GM23338 (cell line): ENCODE measurements around the gene SPACA1. TPM values are rescaled to one million over a fixed set of nuclear protein-coding genes. Genes with fewer than 3 reads are reported as not detected.

Source experiments
- ATAC-seq: fragments of 200-7000 bp; cut with Tn5 transposase; 3 replicates; pipeline ENCODE4 v1.9.1; 2020
- DNase-seq: peaks from one replicate; pipeline ENCODE4 v3.0.0-alpha.2; 2015; ENCODE audit warnings: low spot score
- H2AFZ ChIP-seq: fragments of 200-600 bp; sonication (generic); 2 replicates; pipeline ENCODE4 v1.8.0; 2016; ENCODE audit warnings: antibody characterized with exemption, mild to moderate bottlenecking, moderate library complexity
- H3F3A ChIP-seq: fragments of 200-600 bp; sonication (generic); replicated peaks from 2 replicates; pipeline ENCODE4 v1.8.0; 2017; ENCODE audit warnings: antibody characterized with exemption, mixed run types, low read depth
- H3K27ac ChIP-seq: fragments of 200-600 bp; sonication (generic); 2 replicates; pipeline ENCODE4 v1.6.1; 2016; ENCODE audit warnings: low read depth
- H3K27me3 ChIP-seq: fragments of 200-600 bp; sonication (generic); 2 replicates; pipeline ENCODE4 v1.8.0; 2016; ENCODE audit warnings: mild to moderate bottlenecking, mixed run types, moderate library complexity; ENCODE audit not compliant: insufficient read depth
- H3K36me3 ChIP-seq: fragments of 200-600 bp; sonication (generic); 2 replicates; pipeline ENCODE4 v1.8.0; 2016; ENCODE audit warnings: mild to moderate bottlenecking; ENCODE audit not compliant: insufficient read depth
- H3K4me1 ChIP-seq: fragments of 200-600 bp; sonication (generic); 2 replicates; pipeline ENCODE4 v1.8.0; 2016; ENCODE audit warnings: mild to moderate bottlenecking, moderate library complexity; ENCODE audit not compliant: insufficient read depth
- H3K4me2 ChIP-seq: fragments of 200-600 bp; sonication (generic); 2 replicates; pipeline ENCODE4 v1.7.1; 2017; ENCODE audit warnings: mixed run types
- H3K4me3 ChIP-seq: fragments of 200-600 bp; sonication (generic); 2 replicates; pipeline ENCODE4 v1.6.1; 2016; ENCODE audit warnings: mixed run types
- H3K79me2 ChIP-seq: fragments of 200-600 bp; sonication (generic); replicated peaks from 2 replicates; pipeline ENCODE4 v1.8.0; 2017; ENCODE audit warnings: mild to moderate bottlenecking; ENCODE audit not compliant: insufficient read depth
- H3K9me2 ChIP-seq: fragments of 200-600 bp; sonication (generic); 2 replicates; pipeline ENCODE4 v1.8.0; 2017; ENCODE audit not compliant: insufficient read depth
- H4K20me1 ChIP-seq: fragments of 200-600 bp; sonication (generic); replicated peaks from 2 replicates; pipeline ENCODE4 v1.8.0; 2017; ENCODE audit warnings: mild to moderate bottlenecking; ENCODE audit not compliant: insufficient read depth
- H3K27ac Mint-ChIP-seq: 2 replicates; pipeline ENCODE4 v1.8.0; 2020; ENCODE audit warnings: inconsistent platforms, mild to moderate bottlenecking, moderate library complexity, mixed read lengths
- H3K27me3 Mint-ChIP-seq: 3 replicates; pipeline ENCODE4 v1.8.0; 2022; ENCODE audit warnings: low read depth, mild to moderate bottlenecking, moderate library complexity, mixed read lengths, inconsistent platforms; ENCODE audit not compliant: insufficient read depth, poor library complexity
- H3K36me3 Mint-ChIP-seq: 3 replicates; pipeline ENCODE4 v1.8.0; 2021; ENCODE audit warnings: low read depth, mild to moderate bottlenecking, inconsistent platforms, moderate library complexity, mixed read lengths
- H3K4me1 Mint-ChIP-seq: 3 replicates; pipeline ENCODE4 v1.8.0; 2020; ENCODE audit warnings: mild to moderate bottlenecking, inconsistent platforms, mixed read lengths
- H3K4me3 Mint-ChIP-seq: 3 replicates; pipeline ENCODE4 v1.8.0; 2021; ENCODE audit warnings: moderate library complexity, mild to moderate bottlenecking, inconsistent platforms, mixed read lengths
- H3K9me3 Mint-ChIP-seq: 3 replicates; pipeline ENCODE4 v1.8.0; 2020; ENCODE audit warnings: moderate library complexity, mild to moderate bottlenecking, inconsistent platforms, mixed read lengths
- CREB1 ChIP-seq: fragments of 250-450 bp; sonication (Bioruptor Pico); IDR thresholded peaks from 2 replicates; pipeline ENCODE4 v1.5.0; 2020; ENCODE audit warnings: low read depth, mild to moderate bottlenecking, moderate library complexity
- ETS1 ChIP-seq: IDR thresholded peaks from 2 replicates; pipeline ENCODE4 v1.6.1; 2016; ENCODE audit warnings: antibody characterized with exemption
- EZH2 ChIP-seq: fragments of 200-600 bp; sonication (generic); IDR thresholded peaks from one replicate; pipeline ENCODE4 v1.8.0; 2017; ENCODE audit warnings: antibody characterized with exemption, mild to moderate bottlenecking, low read depth; ENCODE audit not compliant: unreplicated experiment
- ZNF462 ChIP-seq: fragments of 250-450 bp; sonication (Bioruptor Pico); IDR thresholded peaks from 2 replicates; pipeline ENCODE4 v1.5.0; 2020; ENCODE audit warnings: mild to moderate bottlenecking, moderate library complexity
- polyA plus RNA-seq: library from polyadenylated mRNA; unstranded; fragments of >200 nt; fragmentation: Nextera tagmentation; extraction: Ambion mirVana; gene quantifications from 2 replicates; pipeline ENCODE4 v1.2.1, GENCODE V29; 2016
- total RNA-seq: library from RNA; depleted of rRNA; stranded (reverse); fragments of >200 nt; shearing (Covaris generic); gene quantifications from 2 replicates; pipeline ENCODE4 v1.2.3, GENCODE V29; 2014
- TF ChIP-seq, protein P1 (sequence below): IDR thresholded peaks from one replicate; pipeline ENCODE4 v1.6.1; 2018; ENCODE audit warnings: antibody characterized with exemption; ENCODE audit not compliant: unreplicated experiment

The SPACA1 gene
- total and polyA plus RNA-seq, 2 experiments from 2014 or later, result not detected

- no peak for TF ChIP-seq ZNF462 (CRISPR knock-in tag)
- TF ChIP-seq, protein P1, sequence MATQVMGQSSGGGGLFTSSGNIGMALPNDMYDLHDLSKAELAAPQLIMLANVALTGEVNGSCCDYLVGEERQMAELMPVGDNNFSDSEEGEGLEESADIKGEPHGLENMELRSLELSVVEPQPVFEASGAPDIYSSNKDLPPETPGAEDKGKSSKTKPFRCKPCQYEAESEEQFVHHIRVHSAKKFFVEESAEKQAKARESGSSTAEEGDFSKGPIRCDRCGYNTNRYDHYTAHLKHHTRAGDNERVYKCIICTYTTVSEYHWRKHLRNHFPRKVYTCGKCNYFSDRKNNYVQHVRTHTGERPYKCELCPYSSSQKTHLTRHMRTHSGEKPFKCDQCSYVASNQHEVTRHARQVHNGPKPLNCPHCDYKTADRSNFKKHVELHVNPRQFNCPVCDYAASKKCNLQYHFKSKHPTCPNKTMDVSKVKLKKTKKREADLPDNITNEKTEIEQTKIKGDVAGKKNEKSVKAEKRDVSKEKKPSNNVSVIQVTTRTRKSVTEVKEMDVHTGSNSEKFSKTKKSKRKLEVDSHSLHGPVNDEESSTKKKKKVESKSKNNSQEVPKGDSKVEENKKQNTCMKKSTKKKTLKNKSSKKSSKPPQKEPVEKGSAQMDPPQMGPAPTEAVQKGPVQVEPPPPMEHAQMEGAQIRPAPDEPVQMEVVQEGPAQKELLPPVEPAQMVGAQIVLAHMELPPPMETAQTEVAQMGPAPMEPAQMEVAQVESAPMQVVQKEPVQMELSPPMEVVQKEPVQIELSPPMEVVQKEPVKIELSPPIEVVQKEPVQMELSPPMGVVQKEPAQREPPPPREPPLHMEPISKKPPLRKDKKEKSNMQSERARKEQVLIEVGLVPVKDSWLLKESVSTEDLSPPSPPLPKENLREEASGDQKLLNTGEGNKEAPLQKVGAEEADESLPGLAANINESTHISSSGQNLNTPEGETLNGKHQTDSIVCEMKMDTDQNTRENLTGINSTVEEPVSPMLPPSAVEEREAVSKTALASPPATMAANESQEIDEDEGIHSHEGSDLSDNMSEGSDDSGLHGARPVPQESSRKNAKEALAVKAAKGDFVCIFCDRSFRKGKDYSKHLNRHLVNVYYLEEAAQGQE, result no peak
Observed at GRCh38 chr6:88074791-88075190, 27.1 kb downstream of the SPACA1 start (continued).

DNA sequence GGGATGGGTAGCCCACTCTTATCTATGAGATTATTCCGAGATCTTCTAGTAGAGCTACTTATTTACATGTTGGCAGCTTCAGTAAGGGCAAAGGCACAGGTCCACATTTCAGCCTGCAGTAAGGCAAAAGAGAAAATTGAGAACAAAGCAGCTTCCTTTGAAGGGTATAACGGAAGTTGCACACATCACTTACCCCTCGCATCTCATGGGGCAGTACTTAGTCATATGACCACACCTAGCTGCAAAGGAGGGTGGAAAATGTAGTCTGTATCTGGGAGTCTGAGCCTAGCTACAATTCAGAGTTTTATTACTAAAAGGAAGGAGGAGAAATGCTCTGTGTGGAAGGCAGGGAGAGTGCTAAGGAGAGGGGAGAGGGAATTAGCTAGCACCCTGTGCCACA is 29.7 kb downstream of the SPACA1 start:
- H2AFZ ChIP-seq, result no peak overlapping the region
- no peaks in the 10 kb centered on the region for H3K79me2 ChIP-seq
- no peaks in the 10 kb centered on the region for H3F3A ChIP-seq
- H3K4me3 ChIP-seq, result no peak overlapping the region
- H3K36me3 Mint-ChIP-seq, result no peaks in the 10 kb centered on the region
- H3K4me1 ChIP-seq, result no peaks in the 10 kb centered on the region
- DNase-seq, result no peak
- no peak for ATAC-seq
- H3K36me3 ChIP-seq, result no peaks in the 10 kb centered on the region
- no peak overlapping the region for H3K4me3 Mint-ChIP-seq
- H3K27ac ChIP-seq, result no peak overlapping the region
- H4K20me1 ChIP-seq, result no peaks in the 10 kb centered on the region
- H3K4me2 ChIP-seq, result no peak overlapping the region
- no peaks in the 10 kb centered on the region for H3K4me1 Mint-ChIP-seq
- no peaks in the 10 kb centered on the region for H3K27me3 ChIP-seq
- H3K27ac Mint-ChIP-seq, result no peak overlapping the region
- peaks cover 2% of the 10 kb centered on the region for H3K27me3 Mint-ChIP-seq
- H3K9me3 Mint-ChIP-seq, result no peaks in the 10 kb centered on the region; the same call in 2 of the 3 replicates
- H3K9me2 ChIP-seq, result no peaks in the 10 kb centered on the region
- no peak for TF ChIP-seq EZH2
- no peak for TF ChIP-seq CREB1 (CRISPR knock-in tag)
- no peak for TF ChIP-seq ETS1
- TF ChIP-seq, protein P1, result no peak
